SK-N-SH treated with all-trans-retinoic acid at 6 μM for 48 hours (cell line): ENCODE data around the gene ANKRD40CL.

Experiments used
- GLIS3 ChIP-seq: fragments of 250-450 bp; sonication (Bioruptor Pico); IDR thresholded peaks from 2 replicates; pipeline ENCODE4 v1.5.0; 2020; ENCODE audit warnings: mild to moderate bottlenecking, moderate library complexity
- OSR1 ChIP-seq: fragments of 250-450 bp; sonication (Bioruptor Pico); IDR thresholded peaks from 2 replicates; pipeline ENCODE4 v1.8.0; 2022; ENCODE audit warnings: moderate library complexity, mild to moderate bottlenecking, inconsistent platforms
- PPARA ChIP-seq: fragments of 250-450 bp; sonication (Bioruptor Pico); IDR thresholded peaks from 2 replicates; pipeline ENCODE4 v1.5.0; 2020; ENCODE audit warnings: mild to moderate bottlenecking, borderline replicate concordance
- TF ChIP-seq, protein P1 (sequence below): fragments of 250-450 bp; sonication (Bioruptor Pico); IDR thresholded peaks from 2 replicates; pipeline ENCODE4 v1.8.0; 2020; ENCODE audit warnings: mild to moderate bottlenecking, moderate library complexity, borderline replicate concordance

DNA sequence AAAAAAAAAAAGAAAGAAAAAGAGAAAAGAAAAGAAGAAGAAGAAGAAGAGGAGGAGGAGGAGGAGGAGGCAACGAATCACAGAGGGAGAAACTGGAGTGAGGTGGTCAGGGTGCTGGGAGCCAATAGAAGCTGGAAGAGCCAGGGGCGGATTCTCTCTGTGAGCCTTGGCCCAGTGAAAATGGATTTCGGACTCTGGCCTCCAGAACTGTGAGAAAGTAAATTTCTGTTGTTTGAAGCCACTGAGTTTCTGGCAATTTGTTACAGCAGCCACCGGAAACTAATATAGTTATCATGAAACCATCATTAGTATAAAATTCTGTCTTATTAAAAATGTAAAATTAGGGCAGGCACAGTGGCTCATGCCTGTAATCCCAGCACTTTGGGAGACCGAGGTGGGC is 40.4 kb upstream of the ANKRD40CL start:
- TF ChIP-seq, protein P1, sequence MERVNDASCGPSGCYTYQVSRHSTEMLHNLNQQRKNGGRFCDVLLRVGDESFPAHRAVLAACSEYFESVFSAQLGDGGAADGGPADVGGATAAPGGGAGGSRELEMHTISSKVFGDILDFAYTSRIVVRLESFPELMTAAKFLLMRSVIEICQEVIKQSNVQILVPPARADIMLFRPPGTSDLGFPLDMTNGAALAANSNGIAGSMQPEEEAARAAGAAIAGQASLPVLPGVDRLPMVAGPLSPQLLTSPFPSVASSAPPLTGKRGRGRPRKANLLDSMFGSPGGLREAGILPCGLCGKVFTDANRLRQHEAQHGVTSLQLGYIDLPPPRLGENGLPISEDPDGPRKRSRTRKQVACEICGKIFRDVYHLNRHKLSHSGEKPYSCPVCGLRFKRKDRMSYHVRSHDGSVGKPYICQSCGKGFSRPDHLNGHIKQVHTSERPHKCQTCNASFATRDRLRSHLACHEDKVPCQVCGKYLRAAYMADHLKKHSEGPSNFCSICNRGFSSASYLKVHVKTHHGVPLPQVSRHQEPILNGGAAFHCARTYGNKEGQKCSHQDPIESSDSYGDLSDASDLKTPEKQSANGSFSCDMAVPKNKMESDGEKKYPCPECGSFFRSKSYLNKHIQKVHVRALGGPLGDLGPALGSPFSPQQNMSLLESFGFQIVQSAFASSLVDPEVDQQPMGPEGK (CRISPR knock-in tag): no peak
- TF ChIP-seq OSR1 (CRISPR knock-in tag): no peak
- no peak for TF ChIP-seq PPARA (CRISPR knock-in tag)
- no peak for TF ChIP-seq GLIS3 (CRISPR knock-in tag)
